T-helper 2 cell treated with Interferon-gamma antibody and Interleukin-4, amounts not matched to agents 5 μg/mL and 100 μg/mL, for 36 hours (primary cell): ENCODE data around the gene ANAPC1.
"Not testable (repeated sequence)": the region's sequence is repeated elsewhere in the genome, so short reads cannot be mapped to it uniquely, and the experiment has no call there.

ENCODE experiments used
- DNase-seq: peaks from one replicate; pipeline ENCODE4 v3.0.0; 2021; ENCODE audit warnings: low spot score
- H3K27ac Mint-ChIP-seq: one replicate; pipeline ENCODE4 v1.8.0; 2021; ENCODE audit warnings: mild to moderate bottlenecking, mixed read lengths
- H3K27me3 Mint-ChIP-seq: one replicate; pipeline ENCODE4 v1.8.0; 2021; ENCODE audit warnings: low read depth, mixed read lengths
- H3K36me3 Mint-ChIP-seq: one replicate; pipeline ENCODE4 v1.8.0; 2021; ENCODE audit warnings: low read depth, mixed read lengths
- H3K4me1 Mint-ChIP-seq: one replicate; pipeline ENCODE4 v1.8.0; 2021; ENCODE audit warnings: low read depth, mixed read lengths
- H3K4me3 Mint-ChIP-seq: one replicate; pipeline ENCODE4 v1.8.0; 2022; ENCODE audit warnings: mild to moderate bottlenecking, moderate library complexity, mixed read lengths
- H3K9me3 Mint-ChIP-seq: one replicate; pipeline ENCODE4 v1.8.0; 2021; ENCODE audit warnings: mixed read lengths

The ANAPC1 gene

DNA sequence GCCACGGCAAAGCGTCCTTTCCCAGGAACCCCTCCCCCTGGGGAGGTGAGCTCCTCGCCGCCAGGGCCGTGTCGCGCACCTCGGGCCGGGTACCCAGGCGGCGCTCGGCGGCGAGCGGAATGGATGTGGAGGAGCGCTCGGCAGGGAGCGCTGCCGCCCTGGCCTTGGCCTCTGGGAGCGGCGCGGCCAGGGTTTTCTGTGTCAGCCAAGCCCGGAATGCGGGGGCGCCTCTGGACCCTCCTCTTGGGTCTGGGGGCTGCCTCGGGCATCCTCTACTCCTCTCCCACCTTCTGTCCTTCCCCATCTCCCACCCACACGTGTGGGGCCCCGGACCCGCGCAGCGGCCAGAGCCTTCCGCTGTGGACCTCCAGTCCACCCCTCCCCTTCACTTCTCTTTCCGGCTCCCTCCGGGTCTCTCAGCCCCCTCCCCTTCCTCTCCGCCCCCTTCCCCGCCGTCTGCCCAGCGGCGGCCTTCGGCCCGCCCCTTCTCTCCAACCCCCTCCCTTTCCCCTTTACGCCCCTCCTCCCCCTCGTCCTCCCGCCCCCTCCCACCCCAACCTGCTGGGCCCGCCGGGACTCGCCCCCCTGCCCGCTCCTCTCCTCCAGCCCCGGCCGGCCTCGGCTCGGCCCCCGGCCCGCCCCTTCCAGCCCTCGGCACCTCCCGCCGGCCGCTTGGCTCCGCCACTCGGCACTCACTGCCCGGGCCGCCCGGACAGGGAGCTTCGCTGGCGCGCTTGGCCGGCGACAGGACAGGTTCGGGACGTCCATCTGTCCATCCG, 14.1 kb upstream of the ANAPC1 start, which contains the start of gene MERTK:
Gene MERTK, plus strand, starts transcription at position 684 of the 779 bp plus-strand sequence. CDS start 129 bp downstream, outside the sequence.
- H3K9me3 Mint-ChIP-seq, result no peaks in the 10 kb centered on the region
- no peak within 1 kb of the TSS for H3K27ac Mint-ChIP-seq
- H3K27me3 Mint-ChIP-seq, result peaks cover 40% of the 10 kb centered on the region

DNA sequence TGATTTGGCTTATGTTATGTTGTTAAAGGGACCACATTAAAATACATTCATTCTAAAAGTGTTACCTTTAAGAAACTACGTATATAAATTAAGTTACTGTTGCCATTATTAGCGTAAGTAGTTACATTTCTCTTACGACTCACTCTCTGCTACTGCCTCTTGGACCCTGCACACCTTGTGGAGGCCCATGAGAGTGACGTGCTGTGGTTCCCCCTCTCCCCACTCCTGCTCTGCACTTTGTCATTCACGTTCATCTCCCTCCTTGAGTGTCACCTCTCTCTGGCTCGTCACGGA, 13.6 kb upstream of the ANAPC1 start:
- Mint-ChIP-seq H3K4me3 (peak overlapping the region; percentile 82), H3K4me1 (peaks cover 6% of the 10 kb centered on the region), H3K27ac (no peak overlapping the region), H3K36me3 (no peaks in the 10 kb centered on the region), H3K27me3 (peaks cover 36% of the 10 kb centered on the region), H3K9me3 (no peaks in the 10 kb centered on the region)
- no peak for DNase-seq

More for the DNA sequence above, 14.1 kb upstream of the ANAPC1 start, which contains the start of gene MERTK:
- no peaks in the 10 kb centered on the region for H3K36me3 Mint-ChIP-seq
- H3K4me1 Mint-ChIP-seq, result peaks cover 6% of the 10 kb centered on the region
- DNase-seq, result peak; percentile 62
- H3K4me3 Mint-ChIP-seq, result peak within 1 kb of the TSS; percentile 82

DNA sequence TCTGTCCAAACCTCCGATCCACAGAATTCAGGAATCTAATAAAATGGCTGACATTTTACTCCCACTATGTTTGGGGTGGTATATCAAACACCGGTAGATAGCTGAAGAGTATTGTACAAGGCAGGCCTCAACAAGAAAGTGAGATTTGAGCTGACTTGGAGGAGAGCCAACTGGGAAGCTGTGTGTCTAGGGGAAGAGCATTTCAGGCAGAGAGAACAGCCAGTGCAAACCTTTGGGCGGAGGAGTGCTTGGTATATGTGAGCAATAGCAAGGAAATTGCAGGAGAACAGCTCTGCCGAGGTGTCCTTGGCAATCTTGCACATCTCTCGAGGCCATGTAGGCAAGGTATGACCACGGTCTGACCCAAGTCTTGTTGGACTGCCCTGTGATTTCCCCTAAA, 12.6 kb upstream of the ANAPC1 start:
- peaks cover 33% of the 10 kb centered on the region for H3K27me3 Mint-ChIP-seq
- H3K27ac Mint-ChIP-seq, result no peak overlapping the region
- no peaks in the 10 kb centered on the region for H3K9me3 Mint-ChIP-seq
- peaks cover 6% of the 10 kb centered on the region for H3K4me1 Mint-ChIP-seq
- no peak overlapping the region for H3K4me3 Mint-ChIP-seq
- H3K36me3 Mint-ChIP-seq, result no peaks in the 10 kb centered on the region
- no peak for DNase-seq

DNA sequence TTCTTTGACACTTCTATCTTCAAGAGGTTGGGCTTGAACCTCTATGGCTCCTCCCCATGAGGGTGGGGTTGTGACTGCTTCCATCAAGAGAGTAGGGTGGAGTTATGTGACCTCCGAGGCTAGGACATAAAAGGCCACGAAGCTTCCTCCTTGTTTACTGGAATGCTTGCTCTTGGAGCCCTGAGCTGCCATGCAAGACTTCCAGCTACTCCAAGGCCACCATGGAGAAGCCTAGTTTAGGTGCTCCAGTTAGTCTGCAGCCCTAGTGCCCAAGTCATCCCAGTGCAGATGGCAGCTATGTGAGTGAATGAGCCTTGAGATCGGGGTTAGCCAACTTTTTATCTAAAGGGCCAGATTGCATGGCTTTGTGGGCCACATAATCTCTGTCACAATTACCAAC, 12.0 kb upstream of the ANAPC1 start:
- peaks cover 6% of the 10 kb centered on the region for H3K4me1 Mint-ChIP-seq
- no peaks in the 10 kb centered on the region for H3K36me3 Mint-ChIP-seq
- DNase-seq, result no peak
- no peak overlapping the region for H3K4me3 Mint-ChIP-seq
- H3K27me3 Mint-ChIP-seq, result peaks cover 32% of the 10 kb centered on the region
- no peak overlapping the region for H3K27ac Mint-ChIP-seq
- H3K9me3 Mint-ChIP-seq, result no peaks in the 10 kb centered on the region

DNA sequence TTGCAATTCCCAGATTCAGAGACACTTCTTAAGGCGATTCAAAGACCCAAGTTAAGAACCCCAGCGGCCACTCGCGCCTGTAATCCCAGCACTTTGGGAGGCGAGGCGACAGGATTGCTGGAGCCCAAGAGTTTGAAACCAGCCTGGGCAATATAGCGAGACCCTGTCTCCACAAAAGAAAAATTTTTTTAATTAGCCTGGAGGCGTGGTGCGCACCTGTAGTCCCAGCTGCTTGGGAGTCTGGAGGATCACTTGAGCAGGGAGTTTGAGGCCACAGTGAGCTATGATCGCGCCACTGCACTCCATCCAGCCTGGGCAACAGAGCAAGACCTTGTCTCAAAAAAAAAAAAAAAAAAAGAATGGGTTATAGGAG, 585 bp upstream of the ANAPC1 start:
- Mint-ChIP-seq H3K36me3 (peaks cover 12% of the 10 kb centered on the region), H3K27ac (peak overlapping the region; percentile 97), H3K9me3 (no peaks in the 10 kb centered on the region), H3K4me3 (peak overlapping the region; percentile 96), H3K27me3 (no peaks in the 10 kb centered on the region), H3K4me1 (peaks cover 14% of the 10 kb centered on the region)
- no peak for DNase-seq

DNA sequence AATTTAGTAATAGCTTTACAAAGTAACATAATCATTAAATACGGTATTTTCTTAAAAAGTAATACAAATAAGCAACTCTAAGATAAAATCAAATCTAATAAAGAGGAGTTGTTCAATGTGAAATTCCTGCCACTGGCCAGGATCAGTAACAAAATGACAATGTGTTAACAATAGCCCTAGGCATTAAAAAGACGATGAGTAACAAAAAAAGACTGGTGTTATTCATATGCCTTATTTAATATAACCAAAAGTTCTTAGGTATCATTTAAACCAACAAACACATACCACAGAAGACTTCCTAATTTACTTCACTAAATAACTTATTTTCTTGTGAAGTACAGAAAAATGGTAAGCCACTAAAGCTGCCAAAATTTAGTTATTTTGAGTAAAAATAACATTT, 11.2 kb downstream of the ANAPC1 start:
- H3K36me3 Mint-ChIP-seq, result peaks cover 28% of the 10 kb centered on the region
- not testable (repeated sequence) for H3K9me3 Mint-ChIP-seq, H3K27ac Mint-ChIP-seq, H3K27me3 Mint-ChIP-seq, H3K4me1 Mint-ChIP-seq, H3K4me3 Mint-ChIP-seq, DNase-seq

DNA sequence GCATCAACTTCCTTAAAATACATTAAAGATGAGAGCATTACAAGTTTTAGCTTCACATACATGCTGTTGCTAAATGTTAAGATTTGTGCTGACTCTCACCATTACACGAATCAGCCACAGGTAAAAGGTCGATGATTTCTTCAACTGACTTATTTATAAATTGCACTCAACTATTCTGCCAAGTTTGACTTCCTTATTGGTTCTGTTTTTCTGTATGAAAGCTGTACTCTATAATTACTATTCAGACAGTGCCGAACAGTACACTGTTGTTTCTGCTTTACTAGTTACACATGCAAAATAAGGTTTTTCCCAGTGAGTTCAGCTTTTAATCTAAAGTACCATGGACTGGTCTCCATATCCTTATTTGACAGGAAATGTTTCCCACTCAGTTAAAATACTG, 18.9 kb downstream of the ANAPC1 start:
- H3K4me1 Mint-ChIP-seq, DNase-seq, H3K4me3 Mint-ChIP-seq, H3K9me3 Mint-ChIP-seq, H3K27ac Mint-ChIP-seq, H3K27me3 Mint-ChIP-seq: not testable (repeated sequence)
- H3K36me3 Mint-ChIP-seq, result peaks cover 20% of the 10 kb centered on the region

DNA sequence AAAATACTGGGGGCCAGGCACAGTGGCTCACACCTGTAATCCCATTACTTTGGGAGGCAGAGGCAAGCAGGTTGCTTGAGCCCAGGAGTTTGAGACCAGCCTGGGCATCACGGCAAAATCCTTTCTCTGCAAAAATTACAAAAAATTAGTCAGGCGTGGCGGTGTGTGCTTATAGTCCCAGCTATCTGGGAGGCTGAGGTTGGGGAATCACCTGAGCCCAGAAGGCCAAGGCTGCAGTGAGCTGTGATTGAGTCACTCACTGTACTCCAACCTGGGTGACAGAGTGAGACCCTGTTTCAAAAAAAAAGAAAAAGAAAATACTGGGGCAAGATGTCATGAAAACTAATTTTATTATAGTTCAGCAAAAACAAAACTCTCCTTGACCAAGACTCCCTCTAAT, 24.0 kb downstream of the ANAPC1 start:
- peaks cover 30% of the 10 kb centered on the region for H3K36me3 Mint-ChIP-seq
- H3K9me3 Mint-ChIP-seq, DNase-seq, H3K4me3 Mint-ChIP-seq, H3K27me3 Mint-ChIP-seq, H3K27ac Mint-ChIP-seq, H3K4me1 Mint-ChIP-seq: not testable (repeated sequence)

DNA sequence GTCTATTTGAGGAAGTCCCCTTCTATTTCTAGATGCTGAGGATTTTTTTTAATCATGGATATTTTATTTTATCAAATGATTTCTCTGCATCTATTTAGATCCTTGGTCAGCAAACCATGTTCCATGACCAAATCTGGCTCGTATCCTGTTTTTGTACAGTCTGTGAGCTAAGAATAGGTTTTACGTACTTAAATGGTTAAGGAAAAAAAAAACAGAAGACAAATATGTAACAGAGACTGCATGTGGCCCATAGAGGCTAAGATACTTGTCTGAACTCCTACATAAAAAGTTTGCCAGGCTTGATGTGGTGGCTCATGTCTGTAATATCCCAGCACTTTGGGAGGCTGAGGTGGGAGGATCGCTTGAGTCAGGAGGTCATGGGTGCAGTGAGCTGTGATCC, 31.4 kb downstream of the ANAPC1 start:
- not testable (repeated sequence) for H3K4me3 Mint-ChIP-seq, DNase-seq, H3K27ac Mint-ChIP-seq, H3K4me1 Mint-ChIP-seq, H3K27me3 Mint-ChIP-seq, H3K9me3 Mint-ChIP-seq
- H3K36me3 Mint-ChIP-seq, result peaks cover 23% of the 10 kb centered on the region

DNA sequence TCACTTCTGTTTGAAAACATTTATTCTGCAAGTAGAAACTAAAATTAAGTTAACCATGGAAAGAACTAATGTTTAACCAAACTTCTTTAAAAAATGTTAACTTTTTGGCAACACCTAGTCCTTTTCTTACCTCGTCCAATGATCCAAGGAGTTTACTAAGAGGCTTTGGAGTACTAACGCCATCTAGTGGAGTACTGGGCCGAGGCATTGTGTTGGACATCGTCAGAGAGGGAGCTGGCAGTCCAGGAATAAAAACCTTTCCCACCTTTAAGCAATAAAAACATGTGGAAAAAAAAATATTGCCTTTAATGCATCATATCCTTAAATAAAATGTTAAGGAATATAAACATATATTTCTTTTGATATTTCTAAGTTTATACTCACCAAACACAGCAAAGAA, 33.3 kb downstream of the ANAPC1 start:
- not testable (repeated sequence) for H3K27me3 Mint-ChIP-seq, DNase-seq, H3K4me3 Mint-ChIP-seq, H3K4me1 Mint-ChIP-seq, H3K9me3 Mint-ChIP-seq, H3K27ac Mint-ChIP-seq
- H3K36me3 Mint-ChIP-seq, result peaks cover 20% of the 10 kb centered on the region

DNA sequence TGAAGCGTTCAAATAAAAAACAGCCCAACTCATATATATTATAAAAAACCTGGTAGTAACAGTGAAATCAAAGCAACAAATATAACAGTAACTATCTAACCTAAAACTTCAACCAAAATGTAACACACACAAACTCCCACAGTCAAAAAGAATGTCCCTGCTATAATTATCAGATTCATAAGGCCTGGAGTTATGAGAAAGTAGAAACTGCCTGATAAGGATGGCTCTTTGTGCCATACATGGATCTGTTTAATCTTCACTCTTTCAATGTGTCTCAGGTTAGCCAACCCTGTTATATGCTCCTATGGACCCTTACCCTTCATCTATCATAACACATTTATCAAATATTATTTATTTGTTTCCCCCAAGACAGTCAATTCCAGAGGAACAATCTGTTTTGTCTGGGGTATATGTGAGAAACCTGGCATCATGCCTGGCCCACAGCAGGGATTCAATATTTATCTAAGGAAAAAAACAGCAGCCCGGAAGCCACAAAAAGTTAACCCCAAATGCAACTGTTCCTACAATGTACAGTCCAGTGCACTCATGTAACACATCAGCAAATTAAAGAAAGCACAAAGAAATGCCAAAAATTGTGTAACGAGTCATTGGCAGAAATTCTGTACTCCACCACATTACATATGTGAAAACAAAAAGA, 44.2 kb downstream of the ANAPC1 start:
- peaks cover 12% of the 10 kb centered on the region for H3K4me1 Mint-ChIP-seq
- not testable (repeated sequence) for H3K9me3 Mint-ChIP-seq, H3K4me3 Mint-ChIP-seq, DNase-seq, H3K27me3 Mint-ChIP-seq, H3K27ac Mint-ChIP-seq
- H3K36me3 Mint-ChIP-seq, result peaks cover 26% of the 10 kb centered on the region

DNA sequence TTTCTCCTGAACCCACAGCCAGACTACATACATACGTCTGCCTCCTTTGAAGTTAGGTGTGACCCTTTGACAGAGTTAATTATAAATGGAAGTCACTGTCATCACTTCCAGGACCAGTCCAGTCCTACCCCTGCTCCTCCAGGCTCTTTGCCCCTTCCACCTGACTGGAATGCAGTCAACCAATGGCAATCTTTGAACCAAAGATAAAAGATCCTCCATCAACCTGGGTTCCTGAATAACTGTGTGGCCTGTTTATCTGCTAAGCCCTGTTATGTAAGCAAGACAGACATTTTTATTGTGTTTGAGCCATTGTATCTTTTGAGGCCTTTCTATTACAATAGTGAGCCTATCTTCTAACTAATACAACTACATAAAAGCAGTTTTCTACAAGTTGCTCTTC, 45.0 kb downstream of the ANAPC1 start:
- H3K9me3 Mint-ChIP-seq, H3K4me3 Mint-ChIP-seq, DNase-seq, H3K27me3 Mint-ChIP-seq, H3K27ac Mint-ChIP-seq: not testable (repeated sequence)
- Mint-ChIP-seq H3K36me3 (peaks cover 32% of the 10 kb centered on the region), H3K4me1 (peaks cover 18% of the 10 kb centered on the region)

DNA sequence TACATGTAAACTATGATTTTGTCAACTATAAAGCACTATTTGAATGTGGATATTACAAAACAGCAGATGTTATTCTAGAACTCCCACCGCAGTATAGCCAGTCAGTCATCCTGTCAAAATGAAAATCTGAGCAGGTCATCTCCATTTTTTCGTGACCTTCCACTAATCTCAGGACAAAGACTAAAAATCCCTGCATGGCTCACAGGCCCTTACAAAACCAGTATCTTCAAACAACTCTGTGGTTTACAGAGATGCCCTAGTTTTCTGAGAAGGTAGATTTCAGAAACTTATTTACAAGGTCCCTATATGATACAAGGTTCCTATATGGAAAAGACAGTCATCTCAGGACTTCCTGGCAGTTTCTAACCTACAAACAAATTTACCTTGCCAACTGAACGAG, 49.8 kb downstream of the ANAPC1 start:
- Mint-ChIP-seq H3K27ac (peak overlapping the region; percentile 89), H3K4me3 (peak overlapping the region; percentile 66), H3K36me3 (peaks cover 41% of the 10 kb centered on the region), H3K4me1 (peaks cover 26% of the 10 kb centered on the region)
- H3K27me3 Mint-ChIP-seq, H3K9me3 Mint-ChIP-seq: not testable (repeated sequence)
- peak; percentile 21 for DNase-seq

DNA sequence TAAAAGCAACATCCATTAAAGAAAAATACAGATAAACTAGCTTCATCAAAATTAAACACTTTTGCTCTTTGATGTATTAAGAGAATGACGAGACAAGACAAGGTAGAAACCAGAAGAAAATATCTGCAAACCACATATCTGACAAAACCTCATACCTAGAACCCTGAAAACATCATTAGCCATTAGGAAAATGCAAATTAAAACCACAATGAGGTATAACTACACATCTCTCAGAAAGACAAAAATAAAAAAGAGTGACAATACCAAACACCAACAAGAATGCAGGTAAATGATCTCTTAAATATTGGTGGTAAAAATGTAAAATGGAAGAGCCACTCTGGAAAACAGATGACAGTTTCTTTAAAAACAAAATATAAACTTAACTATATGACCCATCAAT, 53.5 kb downstream of the ANAPC1 start:
- not testable (repeated sequence) for H3K4me3 Mint-ChIP-seq, H3K9me3 Mint-ChIP-seq, H3K27me3 Mint-ChIP-seq, DNase-seq
- H3K27ac Mint-ChIP-seq, result peak overlapping the region; percentile 67
- H3K36me3 Mint-ChIP-seq, result peaks cover 48% of the 10 kb centered on the region
- H3K4me1 Mint-ChIP-seq, result peaks cover 23% of the 10 kb centered on the region
